Large intestine (tissue), 3 donors: ENCODE data around the gene PRDM11. TPM values are rescaled to one million over a fixed set of nuclear protein-coding genes. Genes with fewer than 3 reads are reported as not detected.

Experiments
- DNase-seq, 2 donors: peaks; one replicate each; pipeline versions ENCODE4 v3.0.0 to v3.0.0-alpha.2; 2013
- H3K27ac ChIP-seq: one replicate; pipeline ENCODE4 v1.5.1; 2013; ENCODE audit warnings: low read length
- H3K27me3 ChIP-seq: 2 replicates; pipeline ENCODE4 v1.6.1; 2013; ENCODE audit warnings: low read length; ENCODE audit not compliant: control insufficient read depth, insufficient read depth
- H3K36me3 ChIP-seq: 2 replicates; pipeline ENCODE4 v1.6.1; 2013; ENCODE audit warnings: low read length; ENCODE audit not compliant: control insufficient read depth, insufficient read depth
- H3K4me1 ChIP-seq: one replicate; pipeline ENCODE4 v1.6.1; 2013; ENCODE audit warnings: low read length; ENCODE audit not compliant: control insufficient read depth, insufficient read depth
- H3K4me3 ChIP-seq: one replicate; pipeline ENCODE4 v1.5.1; 2013; ENCODE audit warnings: low read length
- H3K9me3 ChIP-seq: one replicate; pipeline ENCODE4 v1.6.1; 2013; ENCODE audit warnings: mild to moderate bottlenecking, low read depth, low read length, moderate library complexity; ENCODE audit not compliant: control insufficient read depth
- WGBS: methylation state at CpG from one replicate; pipeline ENCODE4 v1.1.5; 2013; ENCODE audit warnings: low lambda C conversion rate; ENCODE audit not compliant: insufficient coverage; 5-methylcytosine and 5-hydroxymethylcytosine counted together
- polyA plus RNA-seq: library from polyadenylated mRNA; unstranded; fragments of 120-200 nt; gene quantifications from one replicate; pipeline ENCODE4 v1.2.1, GENCODE V29; 2013

The PRDM11 gene
- polyA plus RNA-seq, 1 donor: 23.4 TPM

DNA sequence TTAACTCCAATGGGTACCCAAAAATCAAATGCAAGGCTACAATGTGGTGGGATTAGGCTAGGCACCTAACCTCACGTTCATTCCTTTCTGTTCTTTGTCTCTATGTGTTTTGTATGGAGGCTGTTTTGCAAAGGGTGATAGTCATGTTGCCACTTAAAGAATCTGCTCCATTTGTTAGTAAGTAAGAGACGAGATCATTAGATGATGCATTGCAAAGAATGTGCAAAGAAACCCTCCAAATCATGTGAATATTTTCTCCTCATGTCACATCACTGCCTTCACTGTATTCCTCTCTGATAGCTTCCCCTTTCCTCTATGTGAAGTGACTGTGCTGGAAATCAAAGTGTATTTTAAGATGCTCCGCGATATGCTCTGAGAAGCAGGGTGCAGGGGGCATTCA, 127.8 kb downstream of the PRDM11 start:
- Histone ChIP-seq H3K27me3 (no peaks in the 10 kb centered on the region), H3K27ac (no peak overlapping the region), H3K9me3 (no peaks in the 10 kb centered on the region), H3K4me3 (no peak overlapping the region), H3K36me3 (no peaks in the 10 kb centered on the region), H3K4me1 (peaks cover 6% of the 10 kb centered on the region)
- no peak for DNase-seq
- WGBS: no CpG with 5 or more reads among the region's 4 CpGs

DNA sequence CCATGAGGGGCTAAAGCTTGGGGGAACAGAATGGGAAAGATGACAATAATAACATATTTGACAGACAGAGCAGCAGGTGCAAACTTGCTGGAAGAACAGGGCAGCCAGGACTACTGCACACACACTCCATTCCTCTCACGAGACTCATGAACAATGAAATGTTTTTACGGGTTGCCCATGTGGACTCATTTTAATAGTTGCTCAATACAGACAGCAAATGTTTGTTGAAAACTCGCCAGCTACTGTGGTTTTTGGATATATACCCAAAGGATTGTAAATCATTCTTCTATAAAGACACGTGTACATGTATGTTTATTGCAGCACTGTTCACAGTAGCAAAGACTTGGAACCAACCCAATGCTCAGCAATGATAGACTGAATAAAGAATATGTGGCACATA, 129.4 kb downstream of the PRDM11 start:
- whole genome bisulfite sequencing: 83% methylated on average over 1 of the region's 4 CpGs
- H3K4me3 ChIP-seq: no peak overlapping the region
- DNase-seq: no peak
- no peaks in the 10 kb centered on the region for H3K36me3 ChIP-seq
- H3K27ac ChIP-seq: no peak overlapping the region
- H3K4me1 ChIP-seq: peaks cover 6% of the 10 kb centered on the region
- no peaks in the 10 kb centered on the region for H3K9me3 ChIP-seq
- H3K27me3 ChIP-seq: no peaks in the 10 kb centered on the region

DNA sequence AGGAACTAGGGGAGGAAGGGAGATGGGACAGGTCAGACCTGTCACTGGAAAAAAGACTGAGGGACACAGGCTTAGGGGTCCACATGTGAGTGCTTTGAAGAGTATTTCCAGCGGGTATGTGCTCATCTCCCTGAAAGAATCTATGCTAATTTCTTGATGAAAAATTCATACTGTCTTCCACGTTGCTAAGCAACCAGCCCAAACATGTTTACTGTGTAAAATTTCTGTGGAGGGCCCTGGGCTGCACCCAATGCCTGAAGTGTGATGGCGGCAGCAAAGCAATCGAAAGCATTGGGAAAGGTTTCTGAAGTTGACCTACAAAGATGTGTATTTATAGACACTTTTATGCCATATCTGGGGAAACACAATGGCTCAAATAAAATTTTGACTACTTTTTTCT, 132.3 kb downstream of the PRDM11 start:
- no peaks in the 10 kb centered on the region for H3K9me3 ChIP-seq
- no peaks in the 10 kb centered on the region for H3K27me3 ChIP-seq
- WGBS: 80% methylated on average over 1 of the region's 4 CpGs
- DNase-seq: no peak
- no peak overlapping the region for H3K4me3 ChIP-seq
- H3K4me1 ChIP-seq: peaks cover 3% of the 10 kb centered on the region
- H3K27ac ChIP-seq: no peak overlapping the region
- no peaks in the 10 kb centered on the region for H3K36me3 ChIP-seq

DNA sequence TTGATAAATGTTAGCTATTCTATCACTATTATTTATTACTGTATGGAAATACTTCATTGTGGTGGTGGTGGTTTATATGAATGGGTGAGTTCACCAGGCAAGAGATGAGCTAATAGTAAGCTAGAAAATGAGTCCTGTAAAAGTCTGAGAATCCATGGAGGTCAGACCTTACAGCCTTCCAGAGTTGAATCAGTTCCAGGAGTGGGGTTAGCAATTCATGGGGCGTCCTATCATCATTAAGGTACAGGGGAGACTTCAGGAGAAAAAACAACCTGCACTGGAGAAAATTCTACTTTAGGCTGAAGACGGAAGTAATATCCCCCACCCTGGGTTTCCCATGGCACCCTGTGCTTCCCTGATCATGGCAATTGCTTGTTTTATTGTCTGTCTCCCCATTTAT, 133.2 kb downstream of the PRDM11 start:
- Histone ChIP-seq H3K4me1 (peaks cover 5% of the 10 kb centered on the region), H3K4me3 (no peak overlapping the region), H3K27me3 (no peaks in the 10 kb centered on the region), H3K9me3 (no peaks in the 10 kb centered on the region), H3K36me3 (no peaks in the 10 kb centered on the region), H3K27ac (no peak overlapping the region)
- no CpG with 5 or more reads among the region's 2 CpGs for WGBS
- no peak for DNase-seq

DNA sequence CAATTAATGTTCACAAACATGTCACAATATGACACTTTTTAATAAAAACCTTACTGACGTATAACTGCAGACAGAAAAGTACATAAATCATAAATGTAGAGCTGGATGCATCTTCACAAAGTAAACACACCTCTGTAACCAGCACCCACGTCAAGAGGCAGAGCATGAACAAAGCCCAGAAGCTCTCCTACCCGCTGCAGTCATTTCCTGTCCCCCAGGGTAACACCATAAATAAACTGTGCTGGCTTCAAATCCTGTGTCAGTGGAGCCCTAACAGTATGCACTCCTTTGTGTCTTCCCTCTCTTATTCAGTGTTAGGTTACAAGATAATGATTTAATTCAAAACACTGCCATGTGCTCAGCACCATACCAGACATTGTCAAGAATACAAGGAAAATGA, 134.0 kb downstream of the PRDM11 start:
- H3K27ac ChIP-seq: no peak overlapping the region
- no peaks in the 10 kb centered on the region for H3K9me3 ChIP-seq
- H3K4me3 ChIP-seq: no peak overlapping the region
- DNase-seq: no peak
- H3K36me3 ChIP-seq: no peaks in the 10 kb centered on the region
- peaks cover 5% of the 10 kb centered on the region for H3K4me1 ChIP-seq
- 0% methylated on average over 1 of the region's 3 CpGs for WGBS
- no peaks in the 10 kb centered on the region for H3K27me3 ChIP-seq

DNA sequence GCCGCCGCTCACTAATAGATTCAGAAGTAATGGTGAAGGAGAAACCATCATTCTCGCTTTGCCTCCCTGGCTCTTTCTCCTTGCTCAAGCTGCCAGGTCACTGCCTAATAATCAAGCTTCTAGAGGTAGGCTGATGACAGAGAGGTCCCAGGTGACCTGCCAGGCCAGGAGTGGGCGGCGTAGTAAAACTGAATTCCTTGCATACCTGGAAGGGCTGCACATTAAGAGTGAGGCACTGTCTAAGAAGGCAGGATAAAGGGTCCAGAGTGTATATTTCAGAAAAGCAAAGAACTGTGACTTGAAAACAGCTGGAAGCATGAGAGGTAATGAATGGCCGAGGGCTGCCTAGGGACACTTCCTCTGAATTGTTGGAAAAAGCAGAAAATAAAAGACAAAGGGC, 135.6 kb downstream of the PRDM11 start:
- H3K4me1 ChIP-seq: peaks cover 13% of the 10 kb centered on the region
- no peak for DNase-seq
- H3K9me3 ChIP-seq: no peaks in the 10 kb centered on the region
- no peaks in the 10 kb centered on the region for H3K36me3 ChIP-seq
- H3K4me3 ChIP-seq: no peak overlapping the region
- H3K27ac ChIP-seq: no peak overlapping the region
- H3K27me3 ChIP-seq: no peaks in the 10 kb centered on the region
- WGBS: 71% methylated on average over 3 of the region's 6 CpGs

Other genes with a start within 250 kb of the PRDM11 start
- gene TP53I11, start 195.8 kb upstream of the PRDM11 start, polyA plus RNA-seq: 59.4 TPM
- gene SYT13, start 139.7 kb downstream of the PRDM11 start, polyA plus RNA-seq: 25.5 TPM